NCI-H128 (cell line): ENCODE measurements around the gene FIGN.

Source experiments
- DNase-seq: peaks from one replicate; lab custom pipeline; 2025; ENCODE audit not compliant: unreplicated experiment; lab: John Stamatoyannopoulos, UW

Gene FIGN

DNA sequence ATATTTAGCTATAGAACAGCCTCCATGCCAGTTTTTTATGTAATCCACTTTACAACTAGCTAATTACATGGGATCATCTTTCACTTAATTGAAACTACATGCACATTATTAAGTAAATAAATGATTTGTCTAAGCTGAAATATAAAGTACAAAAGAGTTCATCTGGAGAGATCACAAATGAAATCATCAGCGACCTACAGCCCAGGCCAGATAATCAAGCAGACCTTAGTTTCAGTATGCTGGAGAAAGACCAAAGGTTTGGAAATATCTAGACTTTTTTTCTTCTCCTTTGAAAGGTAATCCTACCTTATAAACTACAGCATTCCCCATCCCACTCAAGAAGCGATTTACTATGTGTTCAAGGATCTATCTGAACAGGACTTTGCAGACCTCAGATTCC lies 26.5 kb downstream of the FIGN start:
- no peak for DNase-seq

DNA sequence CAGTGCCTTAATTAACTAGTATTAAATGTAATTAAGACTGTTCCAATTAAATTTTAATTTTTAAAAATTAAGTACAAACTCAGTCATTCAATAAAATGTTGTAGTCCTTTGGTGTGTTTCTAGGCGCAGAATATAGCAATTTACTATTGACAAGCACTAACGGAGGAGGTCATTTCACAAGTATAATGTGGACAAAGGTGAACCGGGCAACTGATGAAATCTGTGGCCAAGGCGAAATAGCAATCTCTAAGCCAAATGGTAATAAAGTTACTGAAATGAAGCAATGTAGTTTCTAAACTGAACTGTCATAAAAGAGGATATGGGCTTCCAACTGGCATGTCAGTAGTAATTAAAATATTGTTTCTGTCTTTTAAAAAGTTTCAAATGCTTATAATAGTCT lies 27.5 kb downstream of the FIGN start:
- DNase-seq, result no peak

DNA sequence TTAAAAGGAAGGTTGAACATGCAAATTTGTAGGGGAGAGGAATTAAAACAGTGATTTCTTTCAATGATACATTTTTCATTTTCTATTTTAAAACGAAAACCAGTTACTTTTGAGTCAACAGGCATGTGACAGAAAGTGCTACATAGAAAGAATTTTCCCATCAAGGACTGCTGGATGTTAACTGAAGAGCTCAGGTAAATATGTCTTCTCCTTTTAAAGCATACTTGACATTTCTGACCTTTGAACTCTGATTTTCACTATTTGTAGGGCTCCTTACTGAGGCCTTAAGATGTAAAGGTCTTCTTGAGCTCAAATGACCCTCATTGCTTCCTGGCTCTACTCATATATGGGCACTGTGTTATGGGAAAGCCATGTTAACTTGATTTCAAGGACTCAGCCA lies 32.4 kb downstream of the FIGN start:
- no peak for DNase-seq

- DNase-seq, result no peak
These were observed 34.2 kb downstream of the FIGN start for GRCh38 chr2:163701399-163702195.

GRCh38 chr2:163698857-163699256 lies 37.0 kb downstream of the FIGN start:
- no peak for DNase-seq

DNA sequence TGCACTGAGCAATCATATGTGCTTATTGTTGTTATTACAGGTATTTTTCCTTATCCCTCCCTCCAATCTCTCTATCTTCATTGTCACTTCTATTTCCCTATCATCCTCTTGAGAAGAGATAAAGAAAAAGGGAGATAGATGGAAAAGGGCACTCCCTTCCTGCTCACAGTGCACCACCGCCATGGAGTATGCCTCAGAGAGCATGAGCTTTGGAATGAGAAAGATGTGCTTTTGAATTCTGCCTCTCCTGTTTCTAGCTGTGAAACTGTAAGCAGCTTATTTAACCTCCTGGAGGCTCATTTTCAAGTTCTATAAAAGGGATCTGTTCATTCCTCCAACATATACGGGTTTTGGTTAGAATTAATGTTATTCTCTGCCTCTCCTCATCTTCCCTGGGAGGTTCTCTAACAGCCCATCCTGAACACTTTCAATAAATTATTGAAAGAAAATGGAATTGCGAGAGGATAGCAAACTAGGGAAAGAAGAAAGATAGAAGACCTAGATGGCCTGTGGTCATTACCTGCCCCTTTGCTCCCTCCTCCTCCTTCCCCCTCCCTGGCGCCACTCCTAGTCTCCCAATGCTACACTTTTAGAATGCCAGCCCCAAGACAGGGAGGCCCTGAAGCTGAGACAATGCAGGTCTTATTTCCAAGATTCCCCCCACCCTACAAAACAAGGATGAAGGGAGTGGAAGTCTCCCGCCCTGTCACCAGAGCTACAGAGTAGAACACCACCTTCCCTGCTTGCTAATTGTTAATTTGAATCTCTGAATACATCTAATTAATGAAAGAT lies 37.8 kb downstream of the FIGN start:
- no peak for DNase-seq

- no peak for DNase-seq
These were observed 38.4 kb downstream of the FIGN start for GRCh38 chr2:163697429-163697828.

DNA sequence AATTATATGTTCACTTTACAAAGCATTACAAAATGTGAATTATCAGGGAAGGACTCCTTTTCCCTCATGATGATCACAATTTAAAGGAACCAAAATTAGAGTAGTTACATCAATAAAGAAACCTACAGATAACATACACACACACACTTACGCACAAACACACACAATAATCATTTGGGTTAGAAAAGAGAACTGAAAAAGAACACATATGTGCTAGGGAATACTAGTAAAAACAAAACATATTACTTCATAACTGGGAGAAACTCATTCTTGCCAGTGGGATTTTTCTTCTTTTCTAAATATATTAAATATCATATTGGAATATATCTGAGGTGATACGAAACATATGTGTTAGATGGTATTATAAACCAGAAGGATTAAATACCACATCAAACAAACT lies 42.3 kb downstream of the FIGN start:
- DNase-seq, result no peak

GRCh38 chr2:163692611-163693482 lies 43.0 kb downstream of the FIGN start:
- DNase-seq, result no peak

DNA sequence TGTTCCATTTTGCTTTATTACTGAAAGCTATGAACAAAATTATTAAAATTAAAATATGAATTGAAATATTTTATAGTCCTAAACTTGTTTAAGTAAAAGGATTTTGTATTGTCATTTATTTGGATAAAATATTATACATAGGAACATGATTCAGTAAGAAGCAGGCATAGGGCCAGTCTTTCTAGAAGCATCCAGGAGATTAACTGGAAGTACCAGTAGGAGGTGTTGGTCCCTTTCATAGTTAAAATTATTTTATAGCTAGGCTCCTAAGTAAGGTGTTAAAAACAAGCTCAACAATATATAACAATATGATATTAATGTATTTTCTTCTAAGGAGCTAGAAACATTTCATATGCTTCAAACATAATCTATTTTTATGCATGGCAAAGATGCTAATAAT lies 43.7 kb downstream of the FIGN start:
- no peak for DNase-seq

GRCh38 chr2:163690896-163691295 lies 44.9 kb downstream of the FIGN start:
- DNase-seq, result no peak

DNA sequence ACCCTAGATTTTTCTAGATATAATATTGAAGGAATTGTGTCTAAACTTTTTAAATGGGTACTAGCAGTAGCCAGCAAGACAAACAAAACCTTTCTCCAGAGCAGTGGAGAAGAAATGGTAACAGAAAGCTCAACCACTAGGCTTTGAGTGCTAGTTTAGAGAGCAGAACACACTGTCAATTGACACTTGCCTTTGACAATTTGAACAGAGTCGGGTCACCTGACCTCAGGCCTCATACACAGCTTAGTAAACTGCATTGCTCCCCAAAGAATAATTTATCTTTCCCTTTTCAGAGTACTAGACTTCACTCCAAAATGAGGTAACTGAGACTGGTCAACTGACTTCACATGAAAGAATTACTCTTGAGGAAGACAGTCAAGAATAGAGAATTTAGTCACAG lies 48.6 kb downstream of the FIGN start:
- DNase-seq, result no peak

- DNase-seq, result no peak
These were observed 49.5 kb downstream of the FIGN start for GRCh38 chr2:163686289-163686688.

DNA sequence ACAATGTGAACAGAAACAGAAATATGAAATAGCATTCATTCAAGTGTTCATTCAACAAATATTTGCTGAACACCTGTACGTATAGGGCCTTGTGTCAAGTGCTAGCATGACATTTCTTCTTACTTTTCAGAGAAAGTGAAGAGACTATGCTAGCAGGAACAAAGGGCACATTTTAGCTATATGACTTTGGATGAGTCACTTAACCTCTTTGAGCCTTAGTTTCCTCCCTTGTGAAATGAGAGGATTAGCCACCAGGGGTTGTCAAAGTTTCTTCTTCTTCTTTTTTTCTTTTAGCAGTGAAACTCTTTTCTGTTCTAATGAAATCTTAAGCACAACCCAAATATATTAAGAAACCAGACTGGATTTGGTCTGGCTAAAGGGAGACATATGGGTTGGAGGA lies 53.1 kb downstream of the FIGN start:
- DNase-seq, result no peak

DNA sequence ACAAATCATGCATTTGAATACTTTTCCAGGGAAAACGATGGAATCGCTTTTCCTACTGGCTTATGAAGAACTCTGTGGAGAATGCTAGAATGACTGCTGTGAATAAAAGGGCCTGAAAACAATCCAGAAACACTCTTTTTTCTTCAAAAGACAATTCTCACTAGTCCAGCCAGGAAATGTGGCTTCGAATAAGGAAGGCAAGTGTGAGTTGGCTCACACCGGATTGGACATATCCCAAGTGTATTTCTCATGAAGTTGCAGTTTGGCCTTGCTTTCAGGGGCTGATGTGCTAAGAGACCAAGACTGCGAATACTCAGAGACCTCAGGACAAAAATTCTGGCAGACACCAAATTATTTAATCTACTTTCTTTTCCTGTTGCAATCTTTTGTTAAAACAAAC lies 54.1 kb downstream of the FIGN start:
- no peak for DNase-seq

DNA sequence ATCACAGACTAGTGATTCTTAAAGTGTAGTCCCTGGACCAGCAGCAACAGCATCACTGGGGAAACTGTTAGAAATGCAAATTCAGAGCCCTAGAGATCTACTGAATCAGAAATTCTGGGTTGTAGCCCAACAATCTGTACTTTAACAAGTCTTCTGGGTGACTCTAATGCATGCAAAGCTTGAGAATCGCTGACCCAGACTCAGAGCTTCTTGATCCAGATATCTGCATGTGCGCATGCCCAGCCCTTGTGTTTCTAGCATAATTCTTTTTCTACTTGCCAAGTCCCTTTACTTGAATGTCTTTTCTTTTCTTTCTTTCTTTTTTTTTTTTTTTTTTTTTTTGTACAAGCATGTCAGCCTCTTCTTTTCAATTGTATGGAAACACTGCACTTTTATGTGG lies 60.4 kb downstream of the FIGN start:
- DNase-seq, result no peak

GRCh38 chr2:163673522-163673921 lies 62.3 kb downstream of the FIGN start:
- DNase-seq, result no peak

- DNase-seq, result no peak
These were observed 64.9 kb downstream of the FIGN start for GRCh38 chr2:163670929-163671328.

DNA sequence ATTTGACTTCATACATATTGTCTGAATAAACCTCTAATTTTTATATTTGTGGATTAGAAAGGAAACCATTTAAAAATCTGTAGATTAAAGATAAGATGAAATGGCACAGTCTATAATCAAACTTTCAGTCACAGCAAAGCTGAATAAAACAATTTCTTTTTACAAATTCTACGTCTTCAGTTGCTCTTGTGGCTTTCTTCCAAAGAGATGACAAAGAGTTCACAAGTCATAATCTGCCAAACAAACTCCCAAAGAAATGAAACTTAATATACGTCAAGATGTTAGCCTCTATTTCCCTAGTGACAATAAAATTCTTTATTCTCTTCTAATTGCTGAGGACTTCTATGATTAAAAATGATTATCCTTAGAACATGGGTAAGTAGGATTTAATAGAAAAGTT lies 66.3 kb downstream of the FIGN start:
- no peak for DNase-seq

GRCh38 chr2:163667064-163667887 lies 68.5 kb downstream of the FIGN start:
- no peak for DNase-seq

DNA sequence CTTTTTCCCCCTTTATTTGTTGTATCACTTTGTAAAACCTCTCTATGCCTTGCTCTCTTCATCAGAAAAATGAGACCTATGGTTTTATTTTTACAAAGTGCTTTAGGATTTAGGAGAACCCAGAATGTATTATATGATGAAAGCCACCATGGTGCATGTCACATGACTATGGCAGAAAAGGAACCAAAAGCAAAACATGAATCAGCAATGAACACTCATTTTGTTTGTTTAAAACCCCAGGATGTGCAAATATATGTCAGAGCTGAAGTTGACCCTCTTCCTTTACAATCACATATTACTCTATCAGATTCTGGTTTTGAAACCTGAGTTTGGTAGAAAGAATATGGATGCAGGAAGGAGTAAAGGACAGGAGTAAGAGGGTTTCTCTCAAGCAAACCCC lies 70.0 kb downstream of the FIGN start:
- DNase-seq, result no peak
